A549 (cell line): ENCODE measurements around the gene JAG2.

Experiments
- CBX8 ChIP-seq: fragments of 200-600 bp; sonication (generic); IDR thresholded peaks from 2 replicates; pipeline ENCODE4 v1.6.1; 2016
- FOSL2 ChIP-seq, 2 experiments: fragments of 450-650 bp in 1 of 2; fragments of >200 bp in 1 of 2; sonication (Bioruptor Twin) in 1 of 2; formaldehyde crosslinking; IDR thresholded peaks; 2 replicates each; pipeline versions ENCODE4 v1.5.0 to v1.6.1; 2016 to 2020; ENCODE audit warnings: mild to moderate bottlenecking in 1 of 2, moderate library complexity in 1 of 2
- MYC ChIP-seq: IDR thresholded peaks from 2 replicates; pipeline ENCODE4 v1.6.1; 2012; ENCODE audit warnings: mild to moderate bottlenecking, inconsistent platforms, low read length, improper control_type of control experiment, borderline replicate concordance
- NR3C1 ChIP-seq: fragments of >200 bp; sonication (Bioruptor Twin); formaldehyde crosslinking; IDR thresholded peaks from 3 replicates; pipeline ENCODE4 v1.6.1; 2017
- POLR2A ChIP-seq: IDR thresholded peaks from 2 replicates; pipeline ENCODE4 v1.6.1; 2012; ENCODE audit warnings: mild to moderate bottlenecking, low read length
- TF ChIP-seq, protein P1 (sequence below): fragments of >200 bp; sonication (Bioruptor Twin); formaldehyde crosslinking; IDR thresholded peaks from 3 replicates; pipeline ENCODE4 v1.5.1; 2016
- TF ChIP-seq, protein P2 (sequence below): IDR thresholded peaks from 2 replicates; pipeline ENCODE4 v1.6.1; 2012

DNA sequence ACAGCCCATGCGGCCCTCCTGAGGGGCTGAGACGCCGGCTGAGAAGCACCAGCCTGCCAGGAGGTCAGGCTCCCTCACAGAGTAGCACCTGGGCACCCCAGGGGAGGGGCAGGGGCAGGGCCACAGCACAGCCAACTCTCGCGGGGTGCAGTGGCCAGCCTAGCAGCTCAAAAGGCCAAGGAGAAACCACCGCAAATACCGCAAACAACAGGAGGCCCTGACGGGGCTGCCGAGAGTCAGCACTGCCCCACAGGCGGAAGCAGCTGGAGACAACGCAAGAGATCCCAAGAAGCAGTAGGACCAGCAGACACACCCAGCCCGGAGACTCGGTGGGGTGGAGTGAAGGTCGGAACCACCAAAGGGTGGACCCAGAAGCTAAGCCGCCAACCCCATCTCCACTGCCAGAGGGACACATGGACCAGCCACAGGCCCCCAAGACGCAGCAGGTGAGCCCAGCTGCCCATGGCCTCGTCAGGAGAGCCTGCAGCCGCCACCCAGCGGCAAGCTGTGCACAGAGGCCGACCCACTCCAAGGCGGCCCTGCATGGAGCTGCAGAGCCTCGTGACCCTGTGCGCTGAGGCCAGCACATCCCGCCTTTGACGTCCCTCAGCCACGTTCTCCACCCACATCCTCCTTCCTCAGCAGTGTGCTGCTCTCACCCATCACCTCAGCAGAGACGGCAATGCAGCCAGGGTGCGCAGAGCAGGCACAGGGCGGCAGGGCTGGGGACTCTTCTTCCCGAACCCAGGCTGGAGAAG is 48.1 kb upstream of the JAG2 start:
- TF ChIP-seq FOSL2 (IDR thresholded peaks at IDR 0.05) (no peak), FOSL2 (CRISPR knock-in tag; IDR thresholded peaks at IDR 0.05) (no peak), MYC (no peak), NR3C1 (no peak), CBX8 (no peak), POLR2A (no peak)
- TF ChIP-seq, protein P1, sequence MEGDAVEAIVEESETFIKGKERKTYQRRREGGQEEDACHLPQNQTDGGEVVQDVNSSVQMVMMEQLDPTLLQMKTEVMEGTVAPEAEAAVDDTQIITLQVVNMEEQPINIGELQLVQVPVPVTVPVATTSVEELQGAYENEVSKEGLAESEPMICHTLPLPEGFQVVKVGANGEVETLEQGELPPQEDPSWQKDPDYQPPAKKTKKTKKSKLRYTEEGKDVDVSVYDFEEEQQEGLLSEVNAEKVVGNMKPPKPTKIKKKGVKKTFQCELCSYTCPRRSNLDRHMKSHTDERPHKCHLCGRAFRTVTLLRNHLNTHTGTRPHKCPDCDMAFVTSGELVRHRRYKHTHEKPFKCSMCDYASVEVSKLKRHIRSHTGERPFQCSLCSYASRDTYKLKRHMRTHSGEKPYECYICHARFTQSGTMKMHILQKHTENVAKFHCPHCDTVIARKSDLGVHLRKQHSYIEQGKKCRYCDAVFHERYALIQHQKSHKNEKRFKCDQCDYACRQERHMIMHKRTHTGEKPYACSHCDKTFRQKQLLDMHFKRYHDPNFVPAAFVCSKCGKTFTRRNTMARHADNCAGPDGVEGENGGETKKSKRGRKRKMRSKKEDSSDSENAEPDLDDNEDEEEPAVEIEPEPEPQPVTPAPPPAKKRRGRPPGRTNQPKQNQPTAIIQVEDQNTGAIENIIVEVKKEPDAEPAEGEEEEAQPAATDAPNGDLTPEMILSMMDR: no peak
- TF ChIP-seq, protein P2, sequence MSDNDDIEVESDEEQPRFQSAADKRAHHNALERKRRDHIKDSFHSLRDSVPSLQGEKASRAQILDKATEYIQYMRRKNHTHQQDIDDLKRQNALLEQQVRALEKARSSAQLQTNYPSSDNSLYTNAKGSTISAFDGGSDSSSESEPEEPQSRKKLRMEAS: no peak
